Stimulated activated CD8-positive, alpha-beta memory T cell treated with anti-CD3 and anti-CD28 coated beads, Interleukin-4, amount 100 ng/mL, for 24 hours (primary cell): Measurements from ENCODE around the gene PPIB.
"Not testable (repeated sequence)": the region's sequence is repeated elsewhere in the genome, so short reads cannot be mapped to it uniquely, and the experiment has no call there.

Experiments
- DNase-seq: peaks from one replicate; pipeline ENCODE4 v3.0.0-alpha.2; 2020; ENCODE audit warnings: low read depth

PPIB gene

DNA sequence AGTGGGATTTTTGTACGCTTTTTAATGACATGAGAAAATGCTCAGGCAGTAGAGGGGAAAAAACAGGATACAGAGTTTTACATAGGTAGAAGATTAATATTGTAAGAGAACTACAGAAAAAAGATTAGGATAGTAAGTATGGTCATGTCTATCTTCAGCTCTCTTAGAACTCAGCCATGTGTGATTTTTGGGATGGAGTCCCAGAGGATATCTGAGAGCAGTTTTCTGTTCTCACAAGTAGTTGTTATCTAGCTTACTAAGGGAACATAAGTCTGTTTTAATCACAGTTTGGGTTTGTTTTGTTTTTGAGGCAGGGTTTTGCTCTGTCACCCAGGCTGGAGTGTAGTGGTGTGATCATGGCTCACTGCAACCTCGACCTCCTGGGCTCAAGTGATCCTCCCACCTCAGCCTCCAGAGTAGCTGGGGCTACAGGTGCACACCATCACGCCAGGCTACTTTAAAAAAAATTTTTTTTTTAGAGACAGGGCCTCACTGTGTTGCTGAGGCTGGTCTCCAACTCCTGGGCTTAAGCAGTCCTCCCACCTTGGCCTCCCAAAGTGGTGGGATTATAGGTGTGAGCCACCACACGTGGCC, 52.6 kb downstream of the PPIB start:
- DNase-seq, result not testable (repeated sequence)

DNA sequence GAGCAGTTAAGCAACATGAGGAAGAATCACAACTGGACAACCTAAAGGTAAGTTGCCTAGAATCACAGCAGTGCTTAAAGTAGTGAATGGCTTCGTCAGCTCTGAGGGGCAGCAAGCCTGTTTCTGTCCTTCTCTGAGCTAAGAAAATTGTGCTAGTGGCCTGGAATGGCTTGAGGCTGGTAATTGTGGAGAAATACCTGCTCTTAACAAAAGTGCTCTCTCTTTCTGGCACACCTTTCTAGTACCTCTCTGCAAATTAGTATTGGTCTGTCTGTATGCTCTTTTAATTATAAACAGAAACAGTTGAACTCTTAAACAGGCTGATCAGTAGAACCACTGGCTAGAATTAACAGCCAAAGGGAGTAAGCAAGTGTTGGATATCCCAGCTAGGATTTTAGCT, 55.5 kb downstream of the PPIB start:
- DNase-seq, result no peak
